NCI-H2081 (cell line): ENCODE data around the gene ZNF211.
A peak's percentile ranks its signal among the peaks of the same experiment; 100 is the strongest.

Source experiments
- DNase-seq, 2 experiments: peaks; one replicate each; lab custom pipeline; 2025; lab: John Stamatoyannopoulos, UW

The ZNF211 gene

DNA sequence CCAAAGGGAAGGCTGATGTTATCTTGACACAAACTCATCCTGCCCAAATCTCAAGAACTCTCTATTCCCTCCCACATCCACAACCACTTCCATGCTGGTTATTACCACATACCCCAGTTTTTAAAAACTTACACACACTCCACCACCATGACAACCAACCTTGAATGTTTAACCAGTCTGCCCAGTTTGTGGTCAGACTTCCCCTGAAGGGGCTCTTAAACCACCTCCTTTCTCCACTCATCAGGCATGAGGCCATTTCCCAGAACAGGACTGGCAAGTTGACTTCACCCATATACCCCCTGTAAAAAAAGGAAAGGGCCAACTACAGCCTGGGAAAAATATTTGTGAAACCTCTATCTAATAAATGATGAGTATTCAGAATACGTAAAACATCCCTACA lies 23.4 kb downstream of the ZNF211 start:
- no peak for DNase-seq

DNA sequence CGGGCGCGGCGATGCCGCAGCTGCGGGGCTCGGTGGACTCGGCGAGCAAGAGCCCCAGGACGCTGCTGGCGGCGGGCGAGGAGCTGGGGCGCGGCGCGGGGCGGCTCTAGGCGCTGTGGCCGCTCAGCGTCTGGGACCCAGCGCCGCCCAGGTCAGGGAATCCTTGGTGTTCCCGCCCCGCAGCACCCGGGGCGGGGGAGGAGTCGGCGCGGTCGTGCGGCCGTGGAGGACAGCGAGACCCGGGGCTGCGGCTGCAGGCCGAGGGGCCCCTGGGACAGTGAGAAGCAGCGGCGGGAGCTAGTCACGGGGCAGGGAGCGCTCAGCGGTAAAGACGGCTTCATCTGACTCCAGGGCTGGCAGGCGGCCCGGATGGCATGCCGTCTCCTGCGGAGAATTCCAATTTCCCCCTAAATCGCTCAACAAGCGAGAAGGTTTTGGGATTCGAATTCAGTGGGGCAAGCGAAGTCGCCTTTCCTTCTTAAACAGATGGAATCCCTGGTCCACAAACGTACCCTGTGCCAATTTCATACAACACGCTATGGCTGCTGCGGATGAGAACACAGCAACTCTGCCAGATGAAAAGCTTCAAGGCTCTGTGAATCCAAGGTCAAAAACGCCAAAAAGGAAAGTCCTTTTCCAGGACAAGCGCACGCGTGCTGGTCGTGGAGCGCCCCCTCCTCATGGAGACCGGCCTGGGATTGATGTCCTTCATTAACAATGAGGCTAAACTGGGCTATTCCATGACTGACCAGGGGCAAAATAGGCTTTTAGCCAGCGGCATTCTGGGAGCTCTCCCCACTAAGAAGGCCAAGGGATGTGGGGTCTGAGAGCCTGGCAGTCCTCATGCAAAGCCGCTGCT lies 31.5 kb downstream of the ZNF211 start:
- DNase-seq: peak in 1 of 2 experiments; percentile 17

DNA sequence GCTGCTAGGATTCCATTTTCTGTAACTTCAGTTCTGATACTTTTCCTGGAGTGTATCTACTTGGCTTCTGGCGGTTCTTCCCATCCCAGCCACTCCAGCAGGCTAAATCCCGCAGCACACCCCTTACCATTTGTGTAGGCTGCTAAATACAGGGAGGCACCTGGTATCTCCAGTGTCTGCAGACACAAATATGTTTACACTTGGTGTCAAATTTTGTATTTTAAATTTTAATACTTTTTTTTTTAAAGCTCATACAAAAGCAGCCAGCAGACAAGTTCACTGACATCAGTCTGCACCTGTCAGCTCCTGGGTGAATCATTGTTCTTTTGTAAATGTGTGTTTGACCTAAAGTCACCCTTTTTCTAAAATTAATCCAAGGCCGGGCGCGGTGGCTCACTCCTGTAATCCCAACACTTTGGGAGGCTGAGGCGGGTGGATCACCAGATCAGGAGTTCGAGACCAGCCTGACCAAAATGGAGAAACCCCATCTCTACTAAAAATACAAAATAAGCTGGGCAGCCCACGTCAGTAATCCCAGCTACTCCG lies 32.4 kb downstream of the ZNF211 start:
- DNase-seq: no peak

DNA sequence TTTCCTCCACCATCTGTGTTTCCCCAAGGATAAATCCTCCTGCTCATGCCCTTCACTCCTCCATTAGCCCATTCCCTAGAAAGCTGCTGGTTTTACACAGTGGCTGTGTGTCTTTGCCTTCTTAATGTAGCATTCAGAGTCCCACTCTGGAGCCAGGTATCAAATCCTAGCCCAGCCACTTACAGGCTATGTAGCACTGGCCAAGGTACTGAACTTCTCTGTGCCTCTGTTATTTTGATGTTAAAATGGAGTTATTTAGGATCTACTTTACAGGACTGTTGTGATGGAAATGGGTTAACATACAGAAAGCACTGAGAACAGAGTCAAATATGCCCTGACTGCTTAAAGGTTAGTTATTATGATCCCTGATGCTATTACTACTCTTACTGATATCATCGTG lies 34.3 kb downstream of the ZNF211 start:
- no peak for DNase-seq

DNA sequence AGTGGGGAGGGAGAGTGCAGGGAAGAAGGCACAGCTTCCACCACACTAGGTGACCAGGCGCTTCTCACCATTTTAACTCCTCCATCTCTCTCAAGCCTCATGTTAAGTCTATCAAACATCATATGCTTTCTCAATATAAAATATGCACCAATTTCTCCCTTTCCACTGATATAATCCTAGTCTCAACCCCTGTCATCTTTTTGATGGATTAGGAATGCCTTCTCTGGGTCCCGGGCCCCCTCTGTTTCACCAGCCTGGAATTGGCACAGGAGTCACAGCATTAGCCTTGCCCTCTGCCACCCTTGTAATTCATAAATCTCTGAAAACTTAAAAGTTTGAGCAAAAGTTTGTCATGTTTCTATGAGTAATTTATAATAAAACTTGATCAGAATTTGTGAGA lies 35.7 kb downstream of the ZNF211 start, which contains the start of gene ZSCAN4:
TSS of gene ZSCAN4 (plus strand) at position 301 of the 400 bp plus-strand sequence. CDS start 7,211 bp downstream, outside the sequence.
- no peak for DNase-seq

DNA sequence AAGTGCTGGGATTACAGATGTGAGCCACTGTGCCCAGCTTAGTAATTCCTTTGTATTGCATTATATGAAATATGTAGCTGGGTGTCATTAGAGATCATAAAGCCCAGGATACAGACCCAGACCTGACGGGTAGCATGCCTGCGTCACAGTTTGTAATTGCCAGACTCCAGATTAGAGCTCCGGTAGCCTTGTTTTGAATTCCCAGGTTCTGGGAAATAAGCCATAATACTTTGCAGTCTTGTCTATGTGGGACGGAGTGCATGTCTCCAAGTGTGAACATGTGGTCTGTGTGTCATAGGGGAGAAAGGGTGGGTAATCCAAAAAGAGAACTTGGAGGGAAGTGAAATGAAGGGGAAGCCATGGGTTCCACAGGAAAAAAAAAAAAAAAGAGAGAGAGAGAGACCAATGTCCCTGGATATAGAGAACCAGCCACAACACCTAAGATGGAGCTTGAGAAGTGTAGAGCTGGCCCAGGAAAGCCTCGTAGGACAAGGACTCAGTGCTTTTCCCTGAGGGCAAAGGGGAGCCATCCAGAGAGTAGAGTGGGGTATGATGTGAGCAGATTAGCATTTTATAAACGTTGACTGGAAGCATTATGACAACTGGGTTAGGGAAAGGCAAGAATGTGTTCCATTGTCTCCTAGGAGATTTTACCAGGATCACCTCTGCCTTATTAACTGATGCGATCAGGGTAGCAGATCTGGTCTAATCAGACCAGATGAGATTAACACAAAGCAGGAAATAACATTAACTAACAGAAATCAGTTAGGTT lies 38.3 kb downstream of the ZNF211 start:
- DNase-seq: no peak

DNA sequence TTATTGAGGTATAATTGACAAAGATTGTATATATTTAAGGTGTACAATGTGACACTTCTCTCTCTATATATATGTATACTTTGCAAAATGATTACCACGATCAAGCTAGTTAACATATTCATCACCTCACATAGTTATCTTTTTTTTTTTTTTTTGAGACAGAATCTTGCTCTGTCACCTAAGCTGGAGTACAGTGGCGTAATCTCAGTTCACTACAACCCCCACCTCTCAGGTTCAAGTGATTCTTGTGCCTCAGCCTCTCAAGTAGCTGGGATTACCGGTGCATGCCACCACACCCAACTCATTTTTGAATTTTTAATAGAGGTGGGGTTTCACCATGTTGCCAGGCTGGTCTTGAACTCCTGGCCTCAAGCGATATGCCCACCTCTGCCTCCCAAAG lies 39.5 kb downstream of the ZNF211 start:
- DNase-seq: no peak

DNA sequence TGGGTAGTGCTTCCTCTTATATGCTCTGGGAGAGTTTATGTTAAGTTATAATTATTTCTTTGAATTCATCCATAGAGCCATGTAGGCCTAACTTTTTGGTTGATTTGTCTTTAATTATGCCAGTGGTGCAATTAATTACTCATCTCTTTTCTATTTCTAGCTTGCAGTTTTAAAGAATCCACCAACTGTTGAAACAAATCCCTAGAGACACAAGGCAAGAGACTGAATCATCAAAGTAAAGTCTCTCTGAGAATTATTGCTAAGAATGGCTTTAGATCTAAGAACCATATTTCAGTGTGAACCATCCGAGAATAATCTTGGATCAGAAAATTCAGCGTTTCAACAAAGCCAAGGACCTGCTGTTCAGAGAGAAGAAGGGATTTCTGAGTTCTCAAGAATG lies 42.9 kb downstream of the ZNF211 start:
- no peak for DNase-seq

DNA sequence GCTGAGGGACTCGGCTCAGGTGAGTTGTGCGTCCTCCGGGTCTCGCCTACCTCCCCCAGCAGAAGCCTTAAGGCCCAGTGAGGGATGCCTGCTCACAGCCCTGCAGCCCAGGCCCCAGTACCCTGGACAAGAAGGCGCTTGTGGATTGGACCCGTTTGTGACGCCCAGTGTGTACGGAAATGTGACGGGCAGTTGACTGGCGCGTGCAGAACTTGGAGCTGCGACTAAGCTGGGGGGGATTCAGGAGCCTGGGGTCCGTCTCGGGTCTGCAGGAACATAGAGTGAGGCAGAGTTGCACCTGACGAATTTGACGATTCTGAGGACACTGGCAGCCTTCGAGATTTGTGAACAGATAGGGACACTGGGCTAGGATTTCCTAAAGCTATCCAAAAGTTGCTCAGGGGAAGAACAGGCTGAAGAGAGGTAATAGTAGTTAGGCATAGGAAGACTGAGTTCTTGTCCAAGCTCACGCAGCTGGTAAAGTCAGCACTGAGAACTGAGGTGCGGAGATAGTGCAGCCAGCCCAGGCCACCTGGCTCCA lies 49.3 kb downstream of the ZNF211 start:
- DNase-seq: no peak

DNA sequence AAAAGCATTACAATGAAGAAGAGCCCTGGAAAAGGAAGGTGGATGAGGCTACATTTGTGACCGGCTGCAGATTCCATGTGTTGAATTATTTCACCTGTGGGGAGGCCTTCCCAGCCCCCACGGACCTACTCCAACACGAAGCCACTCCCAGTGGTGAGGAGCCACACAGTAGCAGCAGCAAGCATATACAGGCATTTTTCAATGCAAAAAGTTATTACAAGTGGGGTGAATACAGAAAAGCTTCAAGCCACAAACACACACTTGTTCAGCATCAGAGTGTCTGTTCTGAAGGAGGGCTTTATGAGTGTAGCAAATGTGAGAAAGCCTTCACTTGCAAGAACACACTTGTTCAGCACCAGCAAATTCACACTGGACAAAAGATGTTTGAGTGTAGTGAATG lies 53.8 kb downstream of the ZNF211 start:
- DNase-seq: no peak

DNA sequence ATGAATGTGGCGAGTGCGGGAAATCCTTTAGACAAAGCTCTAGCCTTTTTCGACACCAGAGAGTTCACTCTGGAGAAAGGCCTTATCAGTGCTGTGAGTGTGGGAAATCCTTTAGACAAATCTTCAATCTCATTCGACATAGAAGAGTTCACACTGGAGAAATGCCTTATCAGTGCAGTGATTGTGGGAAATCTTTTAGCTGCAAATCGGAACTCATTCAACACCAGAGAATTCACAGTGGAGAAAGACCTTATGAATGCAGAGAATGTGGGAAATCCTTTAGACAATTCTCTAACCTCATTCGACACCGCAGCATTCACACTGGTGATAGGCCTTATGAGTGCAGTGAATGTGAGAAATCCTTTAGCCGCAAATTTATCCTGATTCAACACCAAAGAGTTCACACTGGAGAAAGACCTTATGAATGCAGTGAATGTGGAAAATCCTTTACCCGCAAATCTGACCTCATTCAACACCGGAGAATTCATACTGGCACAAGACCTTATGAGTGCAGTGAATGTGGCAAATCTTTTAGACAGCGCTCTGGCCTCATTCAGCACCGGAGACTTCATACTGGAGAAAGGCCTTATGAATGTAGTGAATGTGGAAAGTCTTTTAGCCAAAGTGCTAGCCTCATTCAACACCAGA lies 54.5 kb downstream of the ZNF211 start:
- no peak for DNase-seq

DNA sequence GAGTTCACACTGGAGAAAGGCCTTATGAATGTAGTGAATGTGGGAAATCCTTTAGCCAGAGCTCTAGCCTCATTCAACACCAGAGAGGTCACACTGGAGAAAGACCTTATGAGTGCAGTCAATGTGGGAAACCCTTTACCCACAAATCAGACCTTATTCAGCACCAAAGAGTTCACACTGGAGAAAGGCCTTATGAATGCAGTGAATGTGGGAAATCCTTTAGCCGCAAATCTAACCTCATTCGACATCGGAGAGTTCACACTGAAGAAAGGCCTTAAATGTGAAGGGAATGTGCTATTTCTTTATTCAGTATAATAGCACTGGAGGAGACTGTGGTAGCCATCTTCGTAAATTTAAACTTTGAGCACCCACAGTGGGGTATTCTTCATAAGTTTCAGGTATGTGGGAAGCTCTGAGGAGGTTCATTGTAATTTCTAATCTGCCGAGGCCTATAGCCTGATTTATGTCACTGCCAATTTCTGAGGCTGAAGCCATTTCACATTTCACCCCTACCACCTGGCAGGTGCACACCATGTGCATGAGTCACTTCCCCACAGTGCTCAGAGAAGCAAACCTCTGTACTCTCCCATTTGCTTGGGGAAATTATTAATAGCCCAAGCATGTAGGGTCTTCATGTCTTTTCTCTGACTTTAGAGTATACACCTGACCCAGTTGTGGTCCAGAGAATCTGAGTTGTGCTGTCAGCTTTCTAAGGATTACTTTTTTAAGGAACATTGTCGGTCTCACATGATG lies 55.2 kb downstream of the ZNF211 start:
- DNase-seq: no peak

DNA sequence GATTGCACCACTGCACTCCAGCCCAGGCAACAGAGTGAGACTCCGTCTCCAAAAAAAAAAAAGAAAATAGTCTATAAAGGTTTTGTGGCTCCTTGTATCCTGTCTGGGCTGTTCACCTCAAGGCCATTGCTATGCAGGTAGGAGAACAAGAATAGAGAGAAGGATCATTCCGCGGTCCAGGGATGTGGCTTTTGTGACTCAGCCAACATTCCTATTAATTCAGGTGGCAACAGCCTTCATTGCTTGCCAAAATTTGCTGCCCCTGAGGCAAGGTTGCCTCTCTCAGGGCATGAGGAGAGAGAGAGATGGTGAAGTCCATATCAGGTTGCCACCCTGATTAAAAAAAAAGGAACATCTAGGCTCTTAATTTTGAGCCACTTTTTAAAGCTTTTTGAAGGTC lies 56.8 kb downstream of the ZNF211 start:
- no peak for DNase-seq
